Measurements from ENCODE around the gene NSMCE4A. TPM values are rescaled to one million over a fixed set of nuclear protein-coding genes. Genes with fewer than 3 reads are reported as not detected.

Gene NSMCE4A
- total and polyA plus RNA-seq, 5 donors from 2014 or later: 42.7 to 59.7 (median 55.8) TPM

Other genes with a start within 250 kb of the NSMCE4A start
- gene ATE1, start 47.2 kb downstream of the NSMCE4A start, total RNA-seq: 34.5 TPM
- 10 to 100 TPM; 29.9 to 39.5 (median 34.3) TPM for gene ATE1, start 47.2 kb downstream of the NSMCE4A start, polyA plus RNA-seq
- gene TACC2, start 13.9 kb upstream of the NSMCE4A start, total RNA-seq: not detected
- gene TACC2, start 13.9 kb upstream of the NSMCE4A start, polyA plus RNA-seq: not detected